ENCODE measurements around the gene TMEM245. TPM values are rescaled to one million over a fixed set of nuclear protein-coding genes. Genes with fewer than 3 reads are reported as not detected.

The TMEM245 gene
- total and polyA plus RNA-seq, 10 of the 15 experiments (the other 5 are each of a cell fraction or from before 2014, with no cell fraction given), result 7.4 to 36.1 (median 19.0) TPM

GRCh38 chr9:109163194-109163593 lies 43.4 kb upstream of the TMEM245 start (continued):
- TF ChIP-seq, protein P1, sequence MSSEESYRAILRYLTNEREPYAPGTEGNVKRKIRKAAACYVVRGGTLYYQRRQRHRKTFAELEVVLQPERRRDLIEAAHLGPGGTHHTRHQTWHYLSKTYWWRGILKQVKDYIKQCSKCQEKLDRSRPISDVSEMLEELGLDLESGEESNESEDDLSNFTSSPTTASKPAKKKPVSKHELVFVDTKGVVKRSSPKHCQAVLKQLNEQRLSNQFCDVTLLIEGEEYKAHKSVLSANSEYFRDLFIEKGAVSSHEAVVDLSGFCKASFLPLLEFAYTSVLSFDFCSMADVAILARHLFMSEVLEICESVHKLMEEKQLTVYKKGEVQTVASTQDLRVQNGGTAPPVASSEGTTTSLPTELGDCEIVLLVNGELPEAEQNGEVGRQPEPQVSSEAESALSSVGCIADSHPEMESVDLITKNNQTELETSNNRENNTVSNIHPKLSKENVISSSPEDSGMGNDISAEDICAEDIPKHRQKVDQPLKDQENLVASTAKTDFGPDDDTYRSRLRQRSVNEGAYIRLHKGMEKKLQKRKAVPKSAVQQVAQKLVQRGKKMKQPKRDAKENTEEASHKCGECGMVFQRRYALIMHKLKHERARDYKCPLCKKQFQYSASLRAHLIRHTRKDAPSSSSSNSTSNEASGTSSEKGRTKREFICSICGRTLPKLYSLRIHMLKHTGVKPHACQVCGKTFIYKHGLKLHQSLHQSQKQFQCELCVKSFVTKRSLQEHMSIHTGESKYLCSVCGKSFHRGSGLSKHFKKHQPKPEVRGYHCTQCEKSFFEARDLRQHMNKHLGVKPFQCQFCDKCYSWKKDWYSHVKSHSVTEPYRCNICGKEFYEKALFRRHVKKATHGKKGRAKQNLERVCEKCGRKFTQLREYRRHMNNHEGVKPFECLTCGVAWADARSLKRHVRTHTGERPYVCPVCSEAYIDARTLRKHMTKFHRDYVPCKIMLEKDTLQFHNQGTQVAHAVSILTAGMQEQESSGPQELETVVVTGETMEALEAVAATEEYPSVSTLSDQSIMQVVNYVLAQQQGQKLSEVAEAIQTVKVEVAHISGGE (CRISPR knock-in tag; IDR thresholded peaks at IDR 0.05), result no peak

- CTCF ChIA-PET, result no interaction called here
- ATAC-seq (no peak), FAIRE-seq (no peak), DNase-seq (ENCODE audit: low read depth, low spot score) (no peak)
- Histone ChIP-seq H3K4me2 (ENCODE audit: control insufficient read depth, insufficient read depth) (no peak overlapping the region), H3K27ac (ENCODE audit: control insufficient read depth, insufficient read depth) (no peak overlapping the region), H3K9me3 (replicated peaks; ENCODE audit: control insufficient read depth, insufficient read depth, low read length) (no peaks in the 10 kb centered on the region; the same call in 2 of the 3 replicates), H3K4me1 (ENCODE audit: control insufficient read depth, insufficient read depth, low read length) (0 out of 2 replicates have a peak, but pooled peaks cover 6% of the 10 kb centered on the region), H2AFZ (ENCODE audit: control insufficient read depth, low read depth, low read length) (no peak overlapping the region), H3K79me2 (ENCODE audit: control insufficient read depth, insufficient read depth, low read length) (no peaks in the 10 kb centered on the region), H4K20me1 (ENCODE audit: control insufficient read depth, insufficient read depth) (no peaks in the 10 kb centered on the region), H3K27me3 (replicated peaks in 1 of 2; ENCODE audit: control insufficient read depth in 2 of 2, insufficient read depth in 2 of 2, low read length in 1 of 2) (peaks cover 5 to 7% of the 10 kb centered on the region in 2 experiments; a peak in 2 of 4 replicates), H3K4me3 (no peak overlapping the region), H3K36me3 (ENCODE audit: control insufficient read depth in 2 of 2, insufficient read depth in 2 of 2, low read length in 1 of 2) (no peaks in the 10 kb centered on the region), H3K9ac (ENCODE audit: control insufficient read depth, insufficient read depth, low read length) (no peak overlapping the region)
- 33% methylated on average over 3 of the region's 3 CpGs for WGBS (ENCODE audit: insufficient coverage, insufficient replicate concordance, low lambda C conversion rate, missing lambda C conversion rate)
- no TSS peak for BruUV-seq (replicated peaks)
- SMC1A ChIA-PET (ENCODE audit: uncharacterized antibody, unreplicated experiment), result no interaction called here
- in situ Hi-C loops (cut with MboI), result no loop called here
- RAD21 ChIA-PET (ENCODE audit: unreplicated experiment), result no interaction called here
- POLR2A ChIA-PET, result no interaction called here
- intact Hi-C loops (cut with micrococcal nuclease; ENCODE audit: unreplicated experiment), result no loop called here
- no peak for TF ChIP-seq NFIC (IDR thresholded peaks at IDR 0.05; ENCODE audit: low read depth, low read length)
- TF ChIP-seq RELB (IDR thresholded peaks at IDR 0.05; ENCODE audit: low read depth), result no peak
- no peak for TF ChIP-seq RBBP5 (conservative IDR thresholded peaks at IDR 0.05)
- no peak for TF ChIP-seq ZNF384 (IDR thresholded peaks at IDR 0.05; ENCODE audit: borderline replicate concordance, low read depth, low read length)
- no peak for TF ChIP-seq NR2F1 (conservative IDR thresholded peaks at IDR 0.05)
- no peak for TF ChIP-seq RUNX3 (IDR thresholded peaks at IDR 0.05; ENCODE audit: low read length)
- no peak for TF ChIP-seq USF2 (IDR thresholded peaks at IDR 0.05; ENCODE audit: borderline replicate concordance, low read depth, low read length)
- no peak for TF ChIP-seq YBX1 (IDR thresholded peaks at IDR 0.05)
- no peak for TF ChIP-seq SP1 (IDR thresholded peaks at IDR 0.05; ENCODE audit: low read depth, low read length)
- TF ChIP-seq SIX5 (IDR thresholded peaks at IDR 0.05; ENCODE audit: low read depth, low read length, severe bottlenecking), result no peak
- no peak for TF ChIP-seq FOXK2 (IDR thresholded peaks at IDR 0.05)
- no peak for TF ChIP-seq NKRF (conservative IDR thresholded peaks at IDR 0.05)
- TF ChIP-seq STAT1 (conservative IDR thresholded peaks at IDR 0.05), result no peak
- TF ChIP-seq, protein P2, sequence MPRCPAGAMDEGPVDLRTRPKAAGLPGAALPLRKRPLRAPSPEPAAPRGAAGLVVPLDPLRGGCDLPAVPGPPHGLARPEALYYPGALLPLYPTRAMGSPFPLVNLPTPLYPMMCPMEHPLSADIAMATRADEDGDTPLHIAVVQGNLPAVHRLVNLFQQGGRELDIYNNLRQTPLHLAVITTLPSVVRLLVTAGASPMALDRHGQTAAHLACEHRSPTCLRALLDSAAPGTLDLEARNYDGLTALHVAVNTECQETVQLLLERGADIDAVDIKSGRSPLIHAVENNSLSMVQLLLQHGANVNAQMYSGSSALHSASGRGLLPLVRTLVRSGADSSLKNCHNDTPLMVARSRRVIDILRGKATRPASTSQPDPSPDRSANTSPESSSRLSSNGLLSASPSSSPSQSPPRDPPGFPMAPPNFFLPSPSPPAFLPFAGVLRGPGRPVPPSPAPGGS (IDR thresholded peaks at IDR 0.05; ENCODE audit: borderline replicate concordance, insufficient read depth, low read depth, low read length, poor library complexity, severe bottlenecking), result no peak
Observed at GRCh38 chr9:109162677-109163076, 42.9 kb upstream of the TMEM245 start.
